HepG2 (cell line): ENCODE measurements around the gene CLEC10A. TPM values are rescaled to one million over a fixed set of nuclear protein-coding genes. Genes with fewer than 3 reads are reported as not detected.

Experiments used
- ATAC-seq: fragments of 200-7000 bp; cut with Tn5 transposase; 3 replicates; pipeline ENCODE4 v1.9.1; 2020; ENCODE audit warnings: mild to moderate bottlenecking, moderate library complexity
- BruUV-seq: library from RNA; stranded (reverse); fragments of 400-500 nt; replicated peaks from 2 replicates; lab custom pipeline; 2021; lab: Mats Ljungman, UMichigan
- CTCF ChIA-PET: fragments of 300-600 bp; formaldehyde crosslinking; extraction: SDS; loops from one replicate; lab custom pipeline; 2021; ENCODE audit warnings: low total read pairs, inconsistent platforms, low intra/inter-chr PET ratio; lab: Yijun Ruan, JAX
- POLR2A ChIA-PET: fragments of 350-600 bp; sonication (Branson Sonifier 250); formaldehyde crosslinking; loops from one replicate; lab custom pipeline; 2020; ENCODE audit warnings: antibody characterized with exemption, inconsistent platforms; lab: Yijun Ruan, JAX
- DNase-seq: peaks from one replicate; pipeline ENCODE4 v3.0.0-alpha.2; 2015; ENCODE audit warnings: low spot score
- FAIRE-seq: peaks from 3 replicates; lab custom pipeline; 2011; peaks lifted over from hg19 to GRCh38; lab: Jason Lieb, UNC
- H2AFZ ChIP-seq: one replicate; pipeline ENCODE4 v1.6.1; 2011; ENCODE audit warnings: low read length, inconsistent platforms
- H3K27ac ChIP-seq: fragments of 300-600 bp; 3 replicates; pipeline ENCODE4 v1.8.0; 2011; ENCODE audit warnings: mixed run types, mild to moderate bottlenecking, mixed read lengths, low read length, inconsistent platforms; ENCODE audit not compliant: insufficient read depth; ENCODE audit errors: extremely low read length
- H3K27me3 ChIP-seq, 2 experiments: fragments of 200-600 bp in 1 of 2; 2 replicates in 1 of 2; 3 replicates in 1 of 2; pipeline versions ENCODE4 v1.6.0 to v1.8.0; 2011; ENCODE audit warnings: low read length in 2 of 2, mild to moderate bottlenecking in 2 of 2, moderate library complexity in 2 of 2, inconsistent platforms in 1 of 2; ENCODE audit not compliant: insufficient read depth in 2 of 2, control insufficient read depth in 1 of 2
- H3K36me3 ChIP-seq, 2 experiments: fragments of 200-600 bp in 1 of 2; replicated peaks in 1 of 2; 2 replicates in 1 of 2; 3 replicates in 1 of 2; pipeline versions ENCODE4 v1.5.1 to v1.8.0; 2011; ENCODE audit warnings: low read length in 2 of 2, inconsistent platforms in 1 of 2; ENCODE audit not compliant: insufficient read depth in 2 of 2, control insufficient read depth in 1 of 2
- H3K4me1 ChIP-seq: 2 replicates; pipeline ENCODE4 v1.5.1; 2012; ENCODE audit warnings: low read length, inconsistent platforms; ENCODE audit not compliant: insufficient read depth
- H3K4me2 ChIP-seq: 2 replicates; pipeline ENCODE4 v1.6.0; 2011; ENCODE audit warnings: low read depth, low read length, inconsistent platforms
- H3K4me3 ChIP-seq, 3 experiments: fragments of 200-600 bp in 1 of 3; sonication (generic), shearing (Covaris generic) in 1 of 3; replicated peaks in 1 of 3; 2 replicates each; pipeline ENCODE4 v1.5.1; 2011 to 2016; ENCODE audit warnings: low read length in 3 of 3, inconsistent platforms in 2 of 3, low read depth in 2 of 3, mild to moderate bottlenecking in 2 of 3, control low read depth in 1 of 3, mixed read lengths in 1 of 3; ENCODE audit not compliant: insufficient read depth in 1 of 3
- H3K79me2 ChIP-seq: one replicate; pipeline ENCODE4 v1.6.1; 2011; ENCODE audit warnings: low read length, inconsistent platforms; ENCODE audit not compliant: insufficient read depth
- H3K9ac ChIP-seq: 2 replicates; pipeline ENCODE4 v1.6.0; 2011; ENCODE audit warnings: mild to moderate bottlenecking, low read depth, low read length, inconsistent platforms; ENCODE audit not compliant: insufficient read depth
- H3K9me3 ChIP-seq: 2 replicates; pipeline ENCODE4 v1.5.1; 2012; ENCODE audit warnings: mild to moderate bottlenecking, low read length
- H4K20me1 ChIP-seq: 2 replicates; pipeline ENCODE4 v1.6.0; 2011; ENCODE audit warnings: inconsistent platforms, mild to moderate bottlenecking, low read length, moderate library complexity; ENCODE audit not compliant: insufficient read depth
- ARNT ChIP-seq: fragments of 450-650 bp; IDR thresholded peaks from 2 replicates; pipeline ENCODE4 v1.6.1; 2017
- ATF7 ChIP-seq, 2 experiments: fragments of 450-650 bp in 1 of 2; sonication (generic) in 1 of 2; formaldehyde crosslinking in 1 of 2; IDR thresholded peaks; 2 replicates each; pipeline versions ENCODE4 v1.4.0 to v1.6.1; 2016 to 2020; ENCODE audit warnings: antibody characterized with exemption in 1 of 2, mild to moderate bottlenecking in 1 of 2, missing genetic modification reagents in 1 of 2
- CBX2 ChIP-seq, 2 experiments: fragments of 200-600 bp in 1 of 2; sonication (generic); formaldehyde crosslinking in 1 of 2; IDR thresholded peaks; 2 replicates each; pipeline versions ENCODE4 v1.7.0 to v1.8.1; 2018 to 2022; ENCODE audit warnings: low read depth in 2 of 2, low read length in 1 of 2, mild to moderate bottlenecking in 1 of 2, missing genetic modification reagents in 1 of 2
- HDAC2 ChIP-seq: sonication (generic); formaldehyde crosslinking; IDR thresholded peaks from 2 replicates; pipeline ENCODE4 v1.4.0; 2020; ENCODE audit warnings: missing genetic modification reagents
- LRRFIP1 ChIP-seq: sonication (generic); formaldehyde crosslinking; conservative IDR thresholded peaks from 2 replicates; pipeline ENCODE4 v1.4.0; 2020; ENCODE audit warnings: missing genetic modification reagents
- YEATS4 ChIP-seq: sonication (generic); formaldehyde crosslinking; IDR thresholded peaks from 2 replicates; pipeline ENCODE4 v1.4.0; 2020; ENCODE audit warnings: missing genetic modification reagents, borderline replicate concordance
- ZFX ChIP-seq: sonication (generic); formaldehyde crosslinking; IDR thresholded peaks from 2 replicates; pipeline ENCODE4 v1.4.0; 2020; ENCODE audit warnings: mild to moderate bottlenecking, low read depth, missing genetic modification reagents, moderate library complexity
- ZKSCAN5 ChIP-seq: sonication (generic); formaldehyde crosslinking; IDR thresholded peaks from 2 replicates; pipeline ENCODE4 v1.5.1; 2020; ENCODE audit warnings: mild to moderate bottlenecking, missing genetic modification reagents
- ZMYM4 ChIP-seq: sonication (generic); formaldehyde crosslinking; IDR thresholded peaks from 2 replicates; pipeline ENCODE4 v1.8.1; 2023; ENCODE audit warnings: mild to moderate bottlenecking, missing genetic modification reagents
- ZNF550 ChIP-seq: sonication (generic); formaldehyde crosslinking; IDR thresholded peaks from 2 replicates; pipeline ENCODE4 v1.4.0; 2020; ENCODE audit warnings: mild to moderate bottlenecking, missing genetic modification reagents, borderline replicate concordance
- ZNF572 ChIP-seq: sonication (generic); formaldehyde crosslinking; IDR thresholded peaks from 2 replicates; pipeline ENCODE4 v1.5.1; 2020; ENCODE audit warnings: mild to moderate bottlenecking, missing genetic modification reagents
- ZNF772 ChIP-seq: sonication (generic); formaldehyde crosslinking; IDR thresholded peaks from 2 replicates; pipeline ENCODE4 v1.5.0; 2020; ENCODE audit warnings: mild to moderate bottlenecking, missing genetic modification reagents
- ZNF788 ChIP-seq: sonication (generic); formaldehyde crosslinking; IDR thresholded peaks from 2 replicates; pipeline ENCODE4 v1.5.0; 2020; ENCODE audit warnings: mild to moderate bottlenecking, missing genetic modification reagents, borderline replicate concordance
- WGBS: methylation state at CpG from one replicate; pipeline ENCODE4 v1.1.6; 2017; ENCODE audit warnings: low lambda C conversion rate; 5-methylcytosine and 5-hydroxymethylcytosine counted together
- in situ Hi-C: cut with HindIII; loops from 2 replicates; pipeline ENCODE4 v1.10.0; 2017; ENCODE audit warnings: low pct_unique_long_range_greater_than_20kb; ENCODE audit not compliant: extremely low pct_ligation_motif_present
- intact Hi-C: fragments of 100-400 bp; cut with micrococcal nuclease; formaldehyde crosslinking; loops from one replicate; pipeline ENCODE4 v1.10.0; 2022; ENCODE audit not compliant: unreplicated experiment
- polyA plus RNA-seq, 8 experiments: library from polyadenylated mRNA; depleted of rRNA in 3 of 8; stranded (reverse) in 7 of 8; unstranded in 1 of 8; fragments of >200 nt; fragmentation: Illumina TruSeq in 4 of 8; extraction: Trizol in 4 of 8; gene quantifications; 2 replicates each; pipeline versions ENCODE4 v1.2.1 to v1.2.3, GENCODE V29; 2011 to 2016; ENCODE audit warnings: low read depth in 4 of 8, missing spikeins in 1 of 8, mixed read lengths in 1 of 8; ENCODE audit not compliant: insufficient read depth in 1 of 8
- total RNA-seq, 5 experiments: library from RNA; depleted of rRNA; stranded (reverse); fragments of >200 nt; fragmentation: Illumina TruSeq; extraction: Trizol; gene quantifications; 2 replicates each; pipeline ENCODE4 v1.2.3, GENCODE V29; 2016; ENCODE audit warnings: low read depth in 1 of 5

The CLEC10A gene
- total and polyA plus RNA-seq, 2 of the 13 experiments (the other 11 are each of a cell fraction or from before 2014, with no cell fraction given): 0.33 TPM; not detected in 1

GRCh38 chr17:7029096-7029495, 51.0 kb downstream of the CLEC10A start:
- H3K27me3 ChIP-seq: peaks cover 1 to 24% of the 10 kb centered on the region in 2 experiments; a peak in 3 of 5 replicates
- H3K4me2 ChIP-seq: no peak overlapping the region
- DNase-seq (no peak), ATAC-seq (no peak), FAIRE-seq (no peak)
- intact Hi-C loops: loop anchor here (10.0 kb wide), 1 partner anchor 184 kb away; no protein-coding TSS in a partner anchor
- in situ Hi-C loops: no loop called here
- H3K9ac ChIP-seq: no peak overlapping the region
- no peak overlapping the region for H3K27ac ChIP-seq
- CTCF ChIA-PET: no interaction called here
- no peaks in the 10 kb centered on the region for H4K20me1 ChIP-seq
- no TSS peak for BruUV-seq
- POLR2A ChIA-PET: no interaction called here
- no peak overlapping the region for H3K4me3 ChIP-seq
- H3K9me3 ChIP-seq: no peaks in the 10 kb centered on the region
- 4% methylated on average over 3 of the region's 3 CpGs for WGBS
- peaks cover 29% of the 10 kb centered on the region for H3K4me1 ChIP-seq
- no peak for TF ChIP-seq YEATS4 (CRISPR knock-in tag)
- no peak for TF ChIP-seq ZKSCAN5
- TF ChIP-seq ZNF772 (CRISPR knock-in tag): no peak
- TF ChIP-seq ARNT: no peak
- TF ChIP-seq ZNF572 (CRISPR knock-in tag): no peak
- no peak for TF ChIP-seq CBX2 (IDR thresholded peaks at IDR 0.05; ENCODE audit: low read depth, low read length)
- no peak for TF ChIP-seq CBX2 (CRISPR knock-in tag; IDR thresholded peaks at IDR 0.05; ENCODE audit: low read depth)
- H3K36me3 ChIP-seq: no peaks in the 10 kb centered on the region
- no peaks in the 10 kb centered on the region for H3K79me2 ChIP-seq
- H2AFZ ChIP-seq: no peak overlapping the region

DNA sequence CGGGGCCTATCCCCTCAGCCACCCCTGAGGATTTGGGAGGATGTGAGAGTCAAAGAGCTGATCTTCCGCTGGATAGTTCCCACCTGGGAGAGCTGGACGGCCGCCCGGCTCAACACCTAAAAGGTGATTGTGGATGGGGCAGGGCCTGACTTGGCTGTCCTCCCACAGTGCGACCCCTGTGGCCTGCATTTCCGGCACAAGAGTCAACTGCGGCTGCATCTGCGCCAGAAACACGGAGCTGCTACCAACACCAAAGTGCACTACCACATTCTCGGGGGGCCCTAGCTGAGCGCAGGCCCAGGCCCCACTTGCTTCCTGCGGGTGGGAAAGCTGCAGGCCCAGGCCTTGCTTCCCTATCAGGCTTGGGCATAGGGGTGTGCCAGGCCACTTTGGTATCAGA, 52.7 kb downstream of the CLEC10A start:
- intact Hi-C loops (loop anchor here (10.0 kb wide), 1 partner anchor 183 kb away; no protein-coding TSS in a partner anchor), in situ Hi-C loops (no loop called here)
- Histone ChIP-seq H3K27ac (no peak overlapping the region), H3K4me1 (peaks cover 34% of the 10 kb centered on the region), H3K36me3 (no peaks in the 10 kb centered on the region), H3K4me2 (peak overlapping the region; percentile 26; the same call in 1 of the 2 replicates), H3K79me2 (no peaks in the 10 kb centered on the region), H4K20me1 (no peaks in the 10 kb centered on the region), H3K9me3 (no peaks in the 10 kb centered on the region), H3K27me3 (peaks cover 1 to 27% of the 10 kb centered on the region in 2 experiments; a peak in 4 of 5 replicates), H2AFZ (no peak overlapping the region), H3K4me3 (no peak overlapping the region), H3K9ac (no peak overlapping the region)
- FAIRE-seq: no peak
- no peak for DNase-seq
- ChIA-PET CTCF (no interaction called here), POLR2A (interaction anchor here (0.8 kb wide), 1 partner anchor 9 kb away, joined by 5 read pairs; the partner anchor contains the start of gene SLC16A13)
- ATAC-seq: no peak
- BruUV-seq: no TSS peak
- 31% methylated on average over 6 of the region's 13 CpGs for WGBS
- TF ChIP-seq ZNF550 (CRISPR knock-in tag): no peak
- no peak for TF ChIP-seq ATF7 (IDR thresholded peaks at IDR 0.05)
- TF ChIP-seq ATF7 (CRISPR knock-in tag; IDR thresholded peaks at IDR 0.05): no peak
- TF ChIP-seq ZFX (CRISPR knock-in tag): peak; percentile 37; the same call in 1 of the 2 replicates
- TF ChIP-seq ZNF788: no peak
- no peak for TF ChIP-seq ZMYM4 (CRISPR knock-in tag)
- no peak for TF ChIP-seq LRRFIP1
- no peak for TF ChIP-seq HDAC2
